ENCODE data around the gene PIK3R4. TPM values are rescaled to one million over a fixed set of nuclear protein-coding genes. Genes with fewer than 3 reads are reported as not detected.

The PIK3R4 gene
- total RNA-seq, 1 donor from 2014 or later: 21.9 TPM

GRCh38 chr3:130743354-130743753, 3.3 kb downstream of the PIK3R4 start:
- peaks cover 34% of the 10 kb centered on the region for H3K4me1 Mint-ChIP-seq (ENCODE audit: unreplicated experiment)
- H3K4me3 Mint-ChIP-seq (ENCODE audit: unreplicated experiment): no peak overlapping the region
- no peak for TF ChIP-seq CTCF (IDR thresholded peaks at IDR 0.05)
- peaks cover 17% of the 10 kb centered on the region for H3K36me3 Mint-ChIP-seq (ENCODE audit: unreplicated experiment)
- no peaks in the 10 kb centered on the region for H3K9me3 Mint-ChIP-seq (ENCODE audit: unreplicated experiment)
- H3K27ac Mint-ChIP-seq (ENCODE audit: unreplicated experiment): no peak overlapping the region
- no peak for DNase-seq (ENCODE audit: extremely low spot score, unreplicated experiment)
- no peaks in the 10 kb centered on the region for H3K27me3 Mint-ChIP-seq (ENCODE audit: unreplicated experiment)

GRCh38 chr3:130741946-130742610, 4.6 kb downstream of the PIK3R4 start:
- no peak for DNase-seq (ENCODE audit: extremely low spot score, unreplicated experiment)
- TF ChIP-seq CTCF (IDR thresholded peaks at IDR 0.05): no peak
- H3K9me3 Mint-ChIP-seq (ENCODE audit: unreplicated experiment): no peaks in the 10 kb centered on the region
- H3K27me3 Mint-ChIP-seq (ENCODE audit: unreplicated experiment): no peaks in the 10 kb centered on the region
- H3K4me1 Mint-ChIP-seq (ENCODE audit: unreplicated experiment): peaks cover 30% of the 10 kb centered on the region
- H3K4me3 Mint-ChIP-seq (ENCODE audit: unreplicated experiment): no peak overlapping the region
- H3K27ac Mint-ChIP-seq (ENCODE audit: unreplicated experiment): no peak overlapping the region
- peaks cover 18% of the 10 kb centered on the region for H3K36me3 Mint-ChIP-seq (ENCODE audit: unreplicated experiment)

- Mint-ChIP-seq H3K4me3 (ENCODE audit: unreplicated experiment) (no peak overlapping the region), H3K36me3 (ENCODE audit: unreplicated experiment) (peaks cover 24% of the 10 kb centered on the region), H3K9me3 (ENCODE audit: unreplicated experiment) (no peaks in the 10 kb centered on the region), H3K27ac (ENCODE audit: unreplicated experiment) (no peak overlapping the region), H3K4me1 (ENCODE audit: unreplicated experiment) (peaks cover 21% of the 10 kb centered on the region), H3K27me3 (ENCODE audit: unreplicated experiment) (no peaks in the 10 kb centered on the region)
- TF ChIP-seq CTCF (IDR thresholded peaks at IDR 0.05): no peak
- DNase-seq (ENCODE audit: extremely low spot score, unreplicated experiment): no peak
Measured at GRCh38 chr3:130739848-130740247, 6.8 kb downstream of the PIK3R4 start.

- Mint-ChIP-seq H3K4me1 (ENCODE audit: unreplicated experiment) (peaks cover 10% of the 10 kb centered on the region), H3K27ac (ENCODE audit: unreplicated experiment) (no peak overlapping the region), H3K9me3 (ENCODE audit: unreplicated experiment) (no peaks in the 10 kb centered on the region), H3K36me3 (ENCODE audit: unreplicated experiment) (peaks cover 18% of the 10 kb centered on the region), H3K4me3 (ENCODE audit: unreplicated experiment) (no peak overlapping the region), H3K27me3 (ENCODE audit: unreplicated experiment) (no peaks in the 10 kb centered on the region)
- no peak for TF ChIP-seq CTCF (IDR thresholded peaks at IDR 0.05)
- DNase-seq (ENCODE audit: extremely low spot score, unreplicated experiment): no peak
Measured at GRCh38 chr3:130738241-130738640, 8.4 kb downstream of the PIK3R4 start.

- Mint-ChIP-seq H3K4me3 (ENCODE audit: unreplicated experiment) (no peak overlapping the region), H3K4me1 (ENCODE audit: unreplicated experiment) (peaks cover 4% of the 10 kb centered on the region), H3K27ac (ENCODE audit: unreplicated experiment) (no peak overlapping the region), H3K9me3 (ENCODE audit: unreplicated experiment) (no peaks in the 10 kb centered on the region), H3K27me3 (ENCODE audit: unreplicated experiment) (no peaks in the 10 kb centered on the region), H3K36me3 (ENCODE audit: unreplicated experiment) (peaks cover 18% of the 10 kb centered on the region)
- no peak for TF ChIP-seq CTCF (IDR thresholded peaks at IDR 0.05)
- DNase-seq (ENCODE audit: extremely low spot score, unreplicated experiment): no peak
Measured at GRCh38 chr3:130737622-130738021, 9.0 kb downstream of the PIK3R4 start.

All from osteocyte (in vitro differentiated cells).